Testis (tissue), 2 donors: Measurements from ENCODE around the gene FAM78A.

Experiments used
- POLR2A ChIP-seq: fragments of 450-650 bp; IDR thresholded peaks from one replicate; pipeline ENCODE4 v1.6.1; 2017; ENCODE audit warnings: antibody characterized with exemption, mild to moderate bottlenecking, moderate library complexity
- TF ChIP-seq, protein P1 (sequence below), 3 experiments: fragments of 450-650 bp in 2 of 3; fragments of 200-600 bp in 1 of 3; sonication (generic) in 1 of 3; IDR thresholded peaks; one replicate each; pipeline ENCODE4 v1.5.1; 2016 to 2019; ENCODE audit warnings: antibody characterized with exemption in 3 of 3, mild to moderate bottlenecking in 2 of 3, moderate library complexity in 1 of 3

DNA sequence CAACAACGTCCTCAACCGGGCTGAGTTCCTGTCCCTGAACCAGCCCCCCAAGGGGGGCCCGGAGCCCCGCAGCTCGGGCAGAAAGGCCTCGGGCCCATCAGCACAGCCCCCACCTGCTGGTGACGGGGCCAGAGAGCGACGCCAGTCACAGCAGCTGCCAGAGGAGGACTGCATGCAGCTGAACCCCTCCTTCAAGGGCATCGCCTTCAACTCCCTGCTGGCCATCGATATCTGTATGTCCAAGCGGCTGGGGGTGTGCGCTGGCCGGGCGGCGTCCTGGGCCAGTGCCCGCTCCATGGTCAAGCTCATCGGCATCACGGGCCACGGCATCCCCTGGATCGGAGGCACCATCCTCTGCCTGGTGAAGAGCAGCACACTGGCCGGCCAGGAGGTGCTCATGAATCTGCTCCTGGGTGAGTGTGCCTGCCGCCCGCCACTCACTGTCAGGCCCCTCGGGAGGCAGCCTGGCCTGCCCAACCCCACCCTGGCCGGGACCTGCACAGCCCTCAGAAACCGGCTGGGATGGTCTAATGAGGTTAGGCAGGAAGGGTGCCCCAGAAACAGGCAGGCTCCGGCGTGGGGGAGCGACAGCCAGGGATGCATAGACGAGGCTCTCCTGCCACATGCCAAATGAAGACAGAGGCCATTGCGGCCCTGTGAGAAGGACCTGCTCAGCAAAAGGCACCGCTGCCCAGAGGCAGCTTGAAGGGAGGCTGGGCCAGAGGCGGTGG lies 13.9 kb upstream of the FAM78A start:
- TF ChIP-seq, protein P1, sequence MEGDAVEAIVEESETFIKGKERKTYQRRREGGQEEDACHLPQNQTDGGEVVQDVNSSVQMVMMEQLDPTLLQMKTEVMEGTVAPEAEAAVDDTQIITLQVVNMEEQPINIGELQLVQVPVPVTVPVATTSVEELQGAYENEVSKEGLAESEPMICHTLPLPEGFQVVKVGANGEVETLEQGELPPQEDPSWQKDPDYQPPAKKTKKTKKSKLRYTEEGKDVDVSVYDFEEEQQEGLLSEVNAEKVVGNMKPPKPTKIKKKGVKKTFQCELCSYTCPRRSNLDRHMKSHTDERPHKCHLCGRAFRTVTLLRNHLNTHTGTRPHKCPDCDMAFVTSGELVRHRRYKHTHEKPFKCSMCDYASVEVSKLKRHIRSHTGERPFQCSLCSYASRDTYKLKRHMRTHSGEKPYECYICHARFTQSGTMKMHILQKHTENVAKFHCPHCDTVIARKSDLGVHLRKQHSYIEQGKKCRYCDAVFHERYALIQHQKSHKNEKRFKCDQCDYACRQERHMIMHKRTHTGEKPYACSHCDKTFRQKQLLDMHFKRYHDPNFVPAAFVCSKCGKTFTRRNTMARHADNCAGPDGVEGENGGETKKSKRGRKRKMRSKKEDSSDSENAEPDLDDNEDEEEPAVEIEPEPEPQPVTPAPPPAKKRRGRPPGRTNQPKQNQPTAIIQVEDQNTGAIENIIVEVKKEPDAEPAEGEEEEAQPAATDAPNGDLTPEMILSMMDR (IDR thresholded peaks at IDR 0.05) = no peak
- no peak for TF ChIP-seq POLR2A
